Lung (tissue), 12 donors: ENCODE measurements around the gene IGFBP6. TPM values are rescaled to one million over a fixed set of nuclear protein-coding genes. Genes with fewer than 3 reads are reported as not detected.

Source experiments
- ATAC-seq: fragments of 200-7000 bp; cut with Tn5 transposase; one replicate; pipeline ENCODE4 v1.9.1; 2020; ENCODE audit warnings: moderate number of reproducible peaks; ENCODE audit not compliant: insufficient read depth, low FRiP score
- DNase-seq, 3 donors: peaks; one replicate each; pipeline ENCODE4 v3.0.0-alpha.2; 2013 to 2017
- H3K27ac ChIP-seq, 2 donors: one replicate each; pipeline ENCODE4 v1.5.1; 2013; ENCODE audit warnings: mild to moderate bottlenecking in 2 of 2, moderate library complexity in 2 of 2, control low read depth in 1 of 2, inconsistent platforms in 1 of 2, low read depth in 1 of 2, low read length in 1 of 2
- H3K27me3 ChIP-seq, 3 donors: one replicate each; pipeline ENCODE4 v1.5.1; 2013; ENCODE audit warnings: low read length in 2 of 3; ENCODE audit not compliant: control insufficient read depth in 3 of 3, insufficient read depth in 3 of 3
- H3K36me3 ChIP-seq, 4 donors: one replicate each; pipeline ENCODE4 v1.5.1; 2013; ENCODE audit warnings: low read length in 4 of 4, mild to moderate bottlenecking in 1 of 4, moderate library complexity in 1 of 4; ENCODE audit not compliant: control insufficient read depth in 4 of 4, insufficient read depth in 4 of 4
- H3K4me1 ChIP-seq, 5 donors: one replicate each; pipeline ENCODE4 v1.5.1; 2013; ENCODE audit warnings: low read length in 5 of 5, mild to moderate bottlenecking in 2 of 5, moderate library complexity in 1 of 5; ENCODE audit not compliant: control insufficient read depth in 5 of 5, insufficient read depth in 5 of 5
- H3K4me3 ChIP-seq: one replicate; pipeline ENCODE4 v1.5.1; 2013; ENCODE audit warnings: mild to moderate bottlenecking, control low read depth, moderate library complexity
- H3K9ac ChIP-seq, 2 donors: one replicate each; pipeline ENCODE4 v1.5.1; 2013; ENCODE audit warnings: low read length in 2 of 2, control low read depth in 1 of 2; ENCODE audit not compliant: insufficient read depth in 1 of 2
- H3K9me3 ChIP-seq, 4 donors: one replicate each; pipeline ENCODE4 v1.5.1; 2013; ENCODE audit warnings: low read length in 3 of 4, mild to moderate bottlenecking in 1 of 4, moderate library complexity in 1 of 4; ENCODE audit not compliant: control insufficient read depth in 4 of 4, insufficient read depth in 3 of 4
- CTCF ChIP-seq: IDR thresholded peaks from 2 replicates; pipeline ENCODE4 v1.5.1; 2012; ENCODE audit warnings: mild to moderate bottlenecking; ENCODE audit errors: control extremely low read depth, extremely low read depth
- WGBS, 2 donors: extraction: QIAGEN DNeasy Blood & Tissue Kit; methylation state at CpG; one replicate each; pipeline ENCODE4 v1.1.7; 2013; 5-methylcytosine and 5-hydroxymethylcytosine counted together
- polyA plus RNA-seq, 2 donors: library from polyadenylated mRNA; stranded (reverse); fragments of 200-250 nt; gene quantifications; one replicate each; pipeline ENCODE4 v1.2.1, GENCODE V29; 2013
- total RNA-seq, 2 donors: library from RNA; depleted of rRNA in 1 of 2; stranded (reverse); fragments of >200 nt in 1 of 2; gene quantifications; one replicate each; pipeline ENCODE4 v1.2.1, GENCODE V29; 2014 to 2021
- donor health status: control.
- donor health status: control.
- donor health status: Bipolar disorder and iron deficiency.
- donor health status: healthy.
- donor health status: DM: yes; HTN: yes; CAD: no.

The IGFBP6 gene
- total and polyA plus RNA-seq, 4 donors = 15.9 to 75.0 (median 29.2) TPM

DNA sequence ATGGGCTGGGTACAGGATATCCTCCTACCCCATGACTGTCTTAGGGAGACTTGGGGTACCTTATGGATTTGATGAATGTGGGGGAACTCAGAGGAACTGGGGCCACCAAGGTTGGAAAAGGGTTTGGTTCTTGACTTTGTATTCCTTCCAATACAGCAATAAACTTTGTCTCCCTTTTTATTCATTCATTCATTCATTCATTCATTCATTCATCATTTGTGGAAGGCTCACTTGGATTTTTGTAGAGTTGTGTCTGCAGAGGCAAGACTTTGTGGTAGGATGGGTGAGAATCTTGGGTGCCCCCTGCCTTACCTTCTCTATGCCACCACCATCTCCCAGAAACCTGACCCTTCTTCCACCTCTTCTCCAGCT, 26.9 kb downstream of the IGFBP6 start:
- no peaks in the 10 kb centered on the region for H3K9me3 ChIP-seq
- no peaks in the 10 kb centered on the region for H3K27me3 ChIP-seq
- no peaks in the 10 kb centered on the region for H3K36me3 ChIP-seq
- no peak overlapping the region for H3K4me3 ChIP-seq
- no peak for DNase-seq
- no peaks in the 10 kb centered on the region for H3K4me1 ChIP-seq
- no peak for ATAC-seq
- H3K27ac ChIP-seq = no peak overlapping the region
- TF ChIP-seq CTCF = no peak
- H3K9ac ChIP-seq = no peak overlapping the region

- H3K9me3 ChIP-seq = no peaks in the 10 kb centered on the region
- DNase-seq = no peak
- H3K36me3 ChIP-seq = no peaks in the 10 kb centered on the region
- no peaks in the 10 kb centered on the region for H3K4me1 ChIP-seq
- ATAC-seq = no peak
- no peak overlapping the region for H3K4me3 ChIP-seq
- WGBS, 2 donors = 60 to 84% methylated on average over 1 of the region's 1 CpG
- no peak overlapping the region for H3K27ac ChIP-seq
- no peak for TF ChIP-seq CTCF
- H3K9ac ChIP-seq = no peak overlapping the region
- H3K27me3 ChIP-seq = no peaks in the 10 kb centered on the region
These were observed 29.7 kb downstream of the IGFBP6 start for GRCh38 chr12:53127169-53127568.

DNA sequence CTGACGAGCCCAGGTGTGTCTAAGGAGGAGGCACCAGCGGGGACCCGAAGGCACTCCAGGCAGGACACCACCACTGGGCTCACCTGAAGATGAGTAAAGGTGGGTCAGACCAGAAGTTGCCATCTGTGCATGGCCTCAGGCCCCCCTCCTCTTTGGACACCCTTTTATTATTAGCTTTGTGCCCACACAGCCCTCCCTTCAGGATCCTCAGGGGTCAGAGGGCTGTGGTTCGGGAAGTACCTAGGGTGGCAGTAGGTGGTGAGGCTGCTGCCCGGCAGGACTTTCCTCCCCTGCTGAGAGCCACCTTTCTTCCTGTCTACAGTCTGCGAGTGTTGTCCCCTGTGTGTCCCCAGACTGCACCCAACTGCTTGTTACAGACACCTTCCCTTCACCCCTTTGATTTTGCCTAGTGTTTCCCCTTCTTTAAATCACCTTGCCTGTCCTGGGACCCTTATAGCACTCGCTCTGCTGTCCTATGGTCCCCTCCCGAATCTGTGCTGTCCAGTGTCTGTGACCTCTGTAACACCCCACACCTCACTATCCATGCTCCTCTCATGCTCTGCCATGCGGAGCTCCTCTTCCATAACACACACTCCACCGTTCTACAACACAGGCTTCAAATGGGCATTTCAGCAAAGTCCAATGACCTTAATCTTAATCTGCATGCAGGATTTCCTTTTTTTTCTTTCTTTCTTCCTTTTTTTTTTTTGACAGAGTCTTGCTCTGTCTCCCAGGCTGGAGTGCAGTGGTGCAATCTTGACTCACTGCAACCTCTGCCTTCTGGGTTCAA, 31.5 kb downstream of the IGFBP6 start:
- no peak for TF ChIP-seq CTCF
- Histone ChIP-seq H3K36me3 (no peaks in the 10 kb centered on the region), H3K9me3 (no peaks in the 10 kb centered on the region), H3K27me3 (no peaks in the 10 kb centered on the region), H3K4me1 (no peaks in the 10 kb centered on the region), H3K4me3 (no peak overlapping the region), H3K27ac (no peak overlapping the region), H3K9ac (no peak overlapping the region)
- 72 to 81% methylated on average over 10 of the region's 10 CpGs for WGBS, 2 donors
- DNase-seq (no peak), ATAC-seq (peak; percentile 41)

GRCh38 chr12:53131844-53132243, 34.4 kb downstream of the IGFBP6 start:
- peaks cover 0 to under 1% (median under 1%) of the 10 kb centered on the region in 4 donors for H3K9me3 ChIP-seq
- no peak overlapping the region for H3K9ac ChIP-seq
- H3K4me3 ChIP-seq = no peak overlapping the region
- no peak for TF ChIP-seq CTCF
- 84 to 88% methylated on average over 2 of the region's 2 CpGs for WGBS, 2 donors
- DNase-seq (no peak), ATAC-seq (no peak)
- no peaks in the 10 kb centered on the region for H3K4me1 ChIP-seq
- H3K36me3 ChIP-seq = no peaks in the 10 kb centered on the region
- no peaks in the 10 kb centered on the region for H3K27me3 ChIP-seq
- H3K27ac ChIP-seq = no peak overlapping the region
